OCI-LY7 (cell line): ENCODE results near the gene CES2. TPM values are rescaled to one million over a fixed set of nuclear protein-coding genes. Genes with fewer than 3 reads are reported as not detected.

ENCODE experiments used
- BruUV-seq: library from RNA; stranded (reverse); fragments of 400-500 nt; replicated peaks from 2 replicates; lab custom pipeline; 2021; lab: Mats Ljungman, UMichigan
- CTCF ChIA-PET: fragments of 300-600 bp; sonication (Branson Sonifier 250); formaldehyde crosslinking; loops from one replicate; lab custom pipeline; 2022; ENCODE audit warnings: antibody characterized with exemption; ENCODE audit not compliant: unreplicated experiment; lab: Charles Lee
- POLR2A ChIA-PET: fragments of 300-600 bp; sonication (Branson Sonifier 250); formaldehyde crosslinking; loops from one replicate; lab custom pipeline; 2022; ENCODE audit warnings: antibody characterized with exemption; lab: Charles Lee
- DNase-seq: peaks from one replicate; pipeline ENCODE4 v3.0.0-alpha.2; 2015; ENCODE audit warnings: low spot score
- H2AFZ ChIP-seq: fragments of 200-600 bp; sonication (generic), shearing (Covaris generic); 2 replicates; pipeline ENCODE4 v1.6.1; 2014; ENCODE audit warnings: mild to moderate bottlenecking, antibody characterized with exemption, low read length, moderate library complexity
- H3K27ac ChIP-seq: fragments of 200-600 bp; sonication (generic); 2 replicates; pipeline ENCODE4 v1.5.1; 2014; ENCODE audit warnings: mixed run types, low read depth, mild to moderate bottlenecking, moderate library complexity, low read length, inconsistent platforms; ENCODE audit not compliant: poor library complexity, severe bottlenecking
- H3K36me3 ChIP-seq: fragments of 200-600 bp; sonication (generic); 2 replicates; pipeline ENCODE4 v1.6.1; 2014; ENCODE audit warnings: mild to moderate bottlenecking, antibody characterized with exemption, low read length, moderate library complexity, mixed read lengths; ENCODE audit not compliant: insufficient read depth
- H3K4me1 ChIP-seq: fragments of 200-600 bp; sonication (generic); 2 replicates; pipeline ENCODE4 v1.5.1; 2014; ENCODE audit warnings: mild to moderate bottlenecking, low read length; ENCODE audit not compliant: insufficient read depth, poor library complexity, severe bottlenecking
- H3K4me2 ChIP-seq: fragments of 200-600 bp; sonication (generic); 2 replicates; pipeline ENCODE4 v1.6.1; 2014; ENCODE audit warnings: mild to moderate bottlenecking, low read length
- H3K4me3 ChIP-seq: fragments of 200-600 bp; sonication (generic); 2 replicates; pipeline ENCODE4 v1.5.1; 2014; ENCODE audit warnings: mild to moderate bottlenecking, low read depth, low read length; ENCODE audit not compliant: poor library complexity, severe bottlenecking
- H3K79me2 ChIP-seq: fragments of 200-600 bp; sonication (generic); 2 replicates; pipeline ENCODE4 v1.6.1; 2016; ENCODE audit warnings: low read depth, mild to moderate bottlenecking, low read length, moderate library complexity, mixed read lengths; ENCODE audit not compliant: insufficient read depth
- H3K9me2 ChIP-seq: fragments of 200-600 bp; sonication (generic); 2 replicates; pipeline ENCODE4 v1.6.1; 2016; ENCODE audit warnings: mild to moderate bottlenecking, low read length, mixed read lengths; ENCODE audit not compliant: insufficient read depth
- H3K9me3 ChIP-seq: fragments of 200-600 bp; sonication (generic); 2 replicates; pipeline ENCODE4 v1.6.1; 2014; ENCODE audit warnings: mild to moderate bottlenecking, mixed run types, low read length, mixed read lengths
- H4K20me1 ChIP-seq: fragments of 200-600 bp; sonication (generic); 2 replicates; pipeline ENCODE4 v1.6.1; 2014; ENCODE audit warnings: mild to moderate bottlenecking, antibody characterized with exemption, low read length, moderate library complexity, mixed read lengths; ENCODE audit not compliant: insufficient read depth
- CTCF ChIP-seq: fragments of 200-600 bp; sonication (generic); conservative IDR thresholded peaks from 2 replicates; pipeline ENCODE4 v1.5.1; 2014; ENCODE audit warnings: mild to moderate bottlenecking, antibody characterized with exemption, low read length, moderate library complexity, mixed read lengths
- EZH2phosphoT487 ChIP-seq: fragments of 200-600 bp; sonication (generic); IDR thresholded peaks from 2 replicates; pipeline ENCODE4 v1.6.1; 2018; ENCODE audit warnings: low read depth, borderline replicate concordance, mild to moderate bottlenecking, mixed run types, antibody characterized with exemption, low read length, moderate library complexity, mixed read lengths
- intact Hi-C: fragments of 100-400 bp; cut with micrococcal nuclease; formaldehyde crosslinking; loops from one replicate; pipeline ENCODE4 v1.10.0; 2022; ENCODE audit not compliant: unreplicated experiment
- total RNA-seq, 2 experiments: library from RNA; depleted of rRNA in 1 of 2; stranded (reverse); fragments of >200 nt in 1 of 2; shearing (Covaris generic) in 1 of 2; gene quantifications; 2 replicates each; pipeline ENCODE4 v1.2.3, GENCODE V29; 2014 to 2022

The CES2 gene
- total RNA-seq, 2 experiments from 2014 or later: 29.6 to 30.7 TPM

- DNase-seq: no peak
- BruUV-seq: no TSS peak
- Histone ChIP-seq H3K79me2 (no peaks in the 10 kb centered on the region), H3K4me3 (no peak overlapping the region), H4K20me1 (no peaks in the 10 kb centered on the region), H2AFZ (no peak overlapping the region), H3K36me3 (no peaks in the 10 kb centered on the region), H3K4me2 (no peak overlapping the region), H3K27ac (no peak overlapping the region), H3K4me1 (peaks cover 4% of the 10 kb centered on the region), H3K9me2 (no peaks in the 10 kb centered on the region), H3K9me3 (no peaks in the 10 kb centered on the region)
- TF ChIP-seq CTCF: no peak
- no peak for TF ChIP-seq EZH2phosphoT487
- intact Hi-C loops: no loop called here
- POLR2A ChIA-PET: no interaction called here
- CTCF ChIA-PET: interaction anchor here (1.1 kb wide), 1 partner anchor 308 kb away, joined by 3 read pairs; no protein-coding TSS in a partner anchor
Observed at GRCh38 chr16:66958857-66959703, 23.8 kb downstream of the CES2 start.

- no peak overlapping the region for H2AFZ ChIP-seq
- no peak overlapping the region for H3K4me3 ChIP-seq
- no peak overlapping the region for H3K4me2 ChIP-seq
- no peaks in the 10 kb centered on the region for H3K9me2 ChIP-seq
- H3K79me2 ChIP-seq: no peaks in the 10 kb centered on the region
- TF ChIP-seq CTCF: no peak
- no peak for TF ChIP-seq EZH2phosphoT487
- no peaks in the 10 kb centered on the region for H4K20me1 ChIP-seq
- no peak overlapping the region for H3K27ac ChIP-seq
- BruUV-seq: no TSS peak
- no peaks in the 10 kb centered on the region for H3K9me3 ChIP-seq
- CTCF ChIA-PET: interaction anchor here (1.1 kb wide), 1 partner anchor 309 kb away, joined by 3 read pairs; no protein-coding TSS in a partner anchor
- intact Hi-C loops: no loop called here
- no peak for DNase-seq
- POLR2A ChIA-PET: no interaction called here
- H3K36me3 ChIP-seq: no peaks in the 10 kb centered on the region
- H3K4me1 ChIP-seq: peaks cover 4% of the 10 kb centered on the region
Observed at GRCh38 chr16:66959704-66960161, 24.4 kb downstream of the CES2 start.

- H3K36me3 ChIP-seq: no peaks in the 10 kb centered on the region
- CTCF ChIA-PET: interaction anchor here (0.5 to 1.1 kb wide), 2 partner anchors 17 to 310 kb away, joined by 3 to 9 read pairs; no protein-coding TSS in a partner anchor
- no peak overlapping the region for H3K4me2 ChIP-seq
- H3K4me3 ChIP-seq: no peak overlapping the region
- H3K4me1 ChIP-seq: peaks cover 4% of the 10 kb centered on the region
- POLR2A ChIA-PET: interaction anchor here (0.6 kb wide), 1 partner anchor 308 kb away, joined by 3 read pairs; no protein-coding TSS in a partner anchor
- no peak overlapping the region for H2AFZ ChIP-seq
- intact Hi-C loops: no loop called here
- TF ChIP-seq CTCF (no peak), EZH2phosphoT487 (no peak)
- no peaks in the 10 kb centered on the region for H3K9me2 ChIP-seq
- no peaks in the 10 kb centered on the region for H4K20me1 ChIP-seq
- no peak overlapping the region for H3K27ac ChIP-seq
- no TSS peak for BruUV-seq
- H3K9me3 ChIP-seq: no peaks in the 10 kb centered on the region
- H3K79me2 ChIP-seq: no peaks in the 10 kb centered on the region
- no peak for DNase-seq
Observed at GRCh38 chr16:66960270-66960669, 25.0 kb downstream of the CES2 start.
